GM12865 (cell line): Measurements from ENCODE around the gene NCAPG2.

Source experiments
- DNase-seq: peaks from one replicate; pipeline ENCODE4 v3.0.0; 2010; ENCODE audit warnings: low read depth
- H3K4me3 ChIP-seq: 2 replicates; pipeline ENCODE4 v1.5.1; 2011; ENCODE audit warnings: mild to moderate bottlenecking, low read depth, low read length, control low read depth
- CTCF ChIP-seq: IDR thresholded peaks from 2 replicates; pipeline ENCODE4 v1.5.1; 2011; ENCODE audit warnings: low read length, control low read depth, low read depth, inconsistent platforms; ENCODE audit not compliant: insufficient read depth; ENCODE audit errors: missing control alignments

The NCAPG2 gene

GRCh38 chr7:158723266-158723665, 18.7 kb upstream of the NCAPG2 start:
- no peak for DNase-seq
- no peak overlapping the region for H3K4me3 ChIP-seq
- TF ChIP-seq CTCF, result no peak

GRCh38 chr7:158722574-158723237, 18.1 kb upstream of the NCAPG2 start:
- H3K4me3 ChIP-seq, result no peak overlapping the region
- no peak for TF ChIP-seq CTCF
- no peak for DNase-seq

GRCh38 chr7:158720112-158720511, 15.5 kb upstream of the NCAPG2 start:
- H3K4me3 ChIP-seq, result no peak overlapping the region
- no peak for TF ChIP-seq CTCF
- no peak for DNase-seq

GRCh38 chr7:158716802-158717201, 12.2 kb upstream of the NCAPG2 start:
- no peak for TF ChIP-seq CTCF
- no peak overlapping the region for H3K4me3 ChIP-seq
- no peak for DNase-seq

- H3K4me3 ChIP-seq, result no peak overlapping the region
- DNase-seq, result peak; percentile 37
- no peak for TF ChIP-seq CTCF
These were observed 6.1 kb upstream of the NCAPG2 start for GRCh38 chr7:158710651-158711102.

GRCh38 chr7:158707610-158708009, 3.0 kb upstream of the NCAPG2 start:
- no peak for TF ChIP-seq CTCF
- DNase-seq, result no peak
- H3K4me3 ChIP-seq, result no peak overlapping the region
